HG03135 (cell line): Measurements from ENCODE around the gene NEK7.
"Not testable (repeated sequence)": the region's sequence is repeated elsewhere in the genome, so short reads cannot be mapped to it uniquely, and the experiment has no call there.

Experiments used
- ATAC-seq: cut with Tn5 transposase; IDR thresholded peaks from one replicate; pipeline ENCODE4 v1.9.1; 2021; ENCODE audit warnings: mild to moderate bottlenecking, moderate library complexity; ENCODE audit not compliant: unreplicated experiment

Gene NEK7

DNA sequence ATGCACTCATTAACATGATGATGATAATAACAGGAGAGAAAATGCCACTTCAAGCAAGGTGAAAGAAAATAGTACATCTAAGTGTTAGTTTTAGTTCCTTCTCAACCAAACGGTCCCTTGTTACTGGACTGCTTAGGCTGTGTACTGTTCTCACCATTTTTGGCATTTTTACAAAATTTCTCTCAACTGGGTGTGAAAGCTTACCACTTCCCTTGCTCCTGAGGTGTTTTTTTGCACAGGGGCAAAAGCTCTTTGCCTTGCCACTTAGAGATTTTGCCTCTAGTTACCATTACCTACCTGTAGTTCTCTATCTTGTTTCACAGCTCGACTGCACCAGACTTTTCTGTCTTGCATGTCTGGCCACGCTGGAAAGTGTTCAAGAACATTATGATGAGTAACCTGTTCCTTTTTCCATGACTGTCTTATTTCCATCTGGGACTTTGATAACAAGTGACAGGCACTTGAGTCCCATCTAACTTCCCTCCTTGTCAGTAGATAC is 10.7 kb downstream of the NEK7 start:
- peak; percentile 44 for ATAC-seq

DNA sequence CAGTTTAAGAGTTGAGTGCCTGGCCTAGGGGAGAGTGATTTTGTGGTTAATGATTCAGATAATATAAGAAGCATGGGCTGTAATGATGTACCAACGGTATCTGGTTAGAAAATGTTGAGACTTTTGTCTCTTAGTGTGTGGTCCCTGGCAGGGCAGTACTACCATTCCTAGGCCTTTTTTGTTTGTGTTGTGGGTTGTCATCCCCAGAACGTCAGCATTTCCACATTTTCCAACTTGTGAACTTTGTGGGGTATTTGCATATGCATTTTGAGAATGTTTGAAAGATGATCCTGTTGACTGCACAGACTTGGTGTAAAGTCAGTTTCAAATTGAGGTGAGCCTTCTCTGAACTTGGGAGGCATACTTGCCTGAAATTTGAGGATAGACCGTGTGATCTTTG is 11.4 kb downstream of the NEK7 start:
- ATAC-seq, result no peak

DNA sequence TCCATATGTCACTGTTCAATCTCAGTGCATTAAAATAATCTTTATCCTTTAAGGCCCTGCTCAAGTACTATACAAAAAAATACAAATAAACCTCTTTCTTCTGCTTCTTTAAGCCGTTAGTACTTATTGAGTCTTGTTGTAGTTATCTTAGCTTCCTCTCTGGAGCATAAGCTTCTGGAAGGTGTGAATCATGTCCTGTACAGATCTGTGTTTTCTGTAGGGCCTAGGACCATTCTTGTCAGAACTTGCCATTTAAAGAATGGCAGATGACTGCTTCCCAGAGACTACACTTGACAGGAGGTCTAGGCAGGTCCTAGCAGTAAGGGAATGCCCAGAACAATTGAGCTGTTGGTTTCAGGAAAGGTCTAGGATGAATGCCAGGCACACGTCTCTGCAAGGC is 12.9 kb downstream of the NEK7 start:
- ATAC-seq, result no peak

DNA sequence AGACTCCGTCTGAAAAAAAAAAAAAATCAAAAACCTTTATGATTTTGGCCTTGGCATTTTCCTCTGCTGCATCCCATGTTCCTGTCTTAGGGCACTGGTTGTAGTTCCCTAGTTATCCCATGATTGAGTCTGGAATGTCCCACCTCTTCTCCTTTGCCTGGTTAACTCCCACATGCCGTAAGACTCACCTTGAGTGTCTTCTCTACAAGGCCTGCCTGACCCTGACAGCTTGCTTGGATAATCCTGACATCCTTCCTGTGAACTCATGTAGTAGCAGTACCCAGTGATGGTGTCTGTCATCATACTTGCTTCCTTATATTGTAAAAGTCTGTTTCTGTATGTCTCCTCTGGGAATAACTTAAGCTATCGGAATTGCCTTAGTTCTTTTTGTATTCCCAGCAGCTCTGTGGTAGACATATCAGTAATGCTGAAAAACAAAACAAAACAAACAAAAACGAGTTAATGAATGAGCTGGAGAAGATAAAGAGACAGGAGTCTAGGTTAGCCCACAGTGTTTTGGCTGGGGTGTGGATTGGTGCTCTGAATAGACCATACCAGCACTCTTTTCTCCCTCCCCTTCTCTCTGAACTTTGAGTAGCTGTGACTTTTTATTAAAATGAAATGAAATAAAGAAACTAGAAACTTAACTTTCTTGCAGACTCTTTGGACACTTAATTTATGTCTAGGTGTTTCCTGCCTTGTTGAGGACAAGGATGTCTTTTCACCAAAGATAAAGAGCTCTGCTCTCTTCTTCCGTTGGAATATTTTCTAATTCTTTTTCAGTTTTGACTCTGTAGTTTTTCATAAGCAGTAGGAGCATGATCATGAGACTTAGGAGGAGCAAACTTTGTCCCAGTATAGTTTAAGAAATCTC is 15.1 kb downstream of the NEK7 start:
- no peak for ATAC-seq

DNA sequence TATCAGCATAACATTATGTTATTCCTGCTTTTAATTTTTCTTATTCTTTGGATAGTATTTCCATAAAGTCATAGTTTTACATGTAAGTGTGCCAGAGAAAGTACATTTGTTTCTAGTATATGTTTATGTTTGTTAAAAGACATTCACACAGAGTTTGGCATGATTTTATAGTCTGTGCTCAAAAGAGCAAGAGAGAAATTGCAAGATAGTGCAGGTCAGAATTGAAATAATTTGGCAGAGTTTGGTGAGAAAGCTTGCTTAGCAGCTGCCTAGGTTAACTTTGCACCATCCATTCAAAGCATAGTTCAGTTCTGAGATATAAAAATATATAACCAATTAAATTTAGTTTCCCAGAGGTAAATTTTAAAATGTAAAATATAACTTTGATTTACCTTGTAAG is 17.0 kb downstream of the NEK7 start:
- ATAC-seq, result no peak

DNA sequence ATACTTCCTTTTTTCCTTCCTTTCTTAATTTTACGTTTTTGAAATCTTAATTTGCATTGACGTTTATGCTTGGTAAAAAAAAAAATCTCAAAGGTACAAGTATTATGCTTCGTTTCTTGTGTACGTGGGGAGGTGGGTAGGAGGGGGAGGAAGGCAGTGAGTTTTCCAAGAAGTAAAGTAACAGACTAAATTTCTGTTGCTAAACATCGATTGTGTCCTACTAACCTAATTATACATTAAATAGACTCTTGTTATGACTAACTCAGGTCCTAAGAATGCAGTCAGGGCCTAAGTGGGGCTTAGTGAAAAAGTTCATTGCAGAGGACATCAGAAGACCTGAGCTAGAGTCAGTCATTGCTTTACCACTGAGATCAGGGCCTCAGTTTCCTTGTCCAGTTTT is 17.5 kb downstream of the NEK7 start:
- peak; percentile 44 for ATAC-seq

DNA sequence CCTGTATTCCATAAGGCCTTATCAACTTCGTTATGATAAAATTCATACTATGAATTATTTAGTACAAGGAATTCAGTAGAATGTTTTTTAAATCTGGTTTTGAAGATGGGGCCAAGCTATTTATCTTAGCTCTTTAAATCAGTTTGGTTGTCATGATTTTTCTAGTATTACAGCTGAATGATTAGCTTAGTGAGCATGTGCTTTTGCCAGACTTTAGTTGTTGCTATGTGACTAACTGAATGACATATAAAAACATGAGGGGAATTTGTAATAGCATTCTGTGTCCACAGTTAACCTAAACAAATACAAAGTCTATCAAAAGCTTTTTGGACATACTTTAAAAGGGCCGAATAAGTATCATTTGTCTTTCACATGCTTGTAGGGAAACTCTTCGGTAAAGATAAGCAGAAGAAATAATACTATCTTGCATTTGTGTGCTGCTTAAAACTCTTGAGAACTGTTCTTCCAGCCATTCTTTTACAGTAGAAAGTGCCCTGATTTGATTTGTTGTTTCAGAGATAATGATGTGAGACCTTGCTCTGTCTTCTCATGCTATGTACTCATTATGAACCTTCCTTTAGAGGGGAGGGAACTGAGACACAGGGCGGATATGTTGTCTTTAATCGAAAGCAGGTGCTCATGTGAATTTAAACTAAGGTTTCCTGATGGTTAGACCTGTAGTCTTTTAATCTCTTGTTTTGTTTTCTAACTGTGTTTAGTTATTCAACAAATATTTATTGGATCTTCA is 18.8 kb downstream of the NEK7 start:
- peak; percentile 91 for ATAC-seq

DNA sequence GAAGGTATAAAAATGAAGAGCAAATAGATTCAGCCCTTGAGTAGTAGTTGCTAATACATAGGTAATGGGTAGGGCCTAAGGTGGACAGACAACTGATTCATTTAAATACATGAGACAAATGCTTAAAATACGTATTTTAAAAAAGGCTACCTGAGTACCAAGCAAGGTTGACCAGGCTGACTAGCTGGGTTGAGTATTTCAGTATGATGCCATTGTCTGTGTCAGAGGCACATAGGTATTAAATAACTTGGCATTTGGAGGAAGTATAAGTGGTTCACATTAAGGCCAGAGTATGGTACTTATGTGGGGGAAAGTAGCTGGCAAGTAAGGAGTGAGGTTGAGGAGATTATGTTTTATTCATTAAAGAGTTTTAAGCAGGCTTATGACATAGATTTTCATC is 19.4 kb downstream of the NEK7 start:
- peak; percentile 8 for ATAC-seq

DNA sequence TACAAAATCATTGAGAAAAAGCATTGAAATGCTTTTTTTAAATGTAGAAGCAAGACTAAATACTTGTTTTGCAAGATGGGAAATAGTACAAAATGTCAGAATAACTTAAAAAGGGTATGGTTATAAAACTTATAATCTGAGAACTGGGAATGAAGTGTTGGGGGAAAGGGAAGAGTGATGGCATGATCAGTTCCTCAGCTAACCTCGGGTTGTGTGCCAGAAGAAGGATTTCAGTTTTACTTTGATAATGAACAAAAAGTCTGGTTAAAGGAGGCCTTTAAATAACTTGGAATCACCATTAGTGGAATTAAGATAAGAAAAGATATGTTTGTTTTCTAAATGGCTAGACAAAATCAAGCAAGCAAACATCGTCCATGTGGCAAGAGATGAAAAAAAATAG is 20.7 kb downstream of the NEK7 start:
- ATAC-seq, result no peak

DNA sequence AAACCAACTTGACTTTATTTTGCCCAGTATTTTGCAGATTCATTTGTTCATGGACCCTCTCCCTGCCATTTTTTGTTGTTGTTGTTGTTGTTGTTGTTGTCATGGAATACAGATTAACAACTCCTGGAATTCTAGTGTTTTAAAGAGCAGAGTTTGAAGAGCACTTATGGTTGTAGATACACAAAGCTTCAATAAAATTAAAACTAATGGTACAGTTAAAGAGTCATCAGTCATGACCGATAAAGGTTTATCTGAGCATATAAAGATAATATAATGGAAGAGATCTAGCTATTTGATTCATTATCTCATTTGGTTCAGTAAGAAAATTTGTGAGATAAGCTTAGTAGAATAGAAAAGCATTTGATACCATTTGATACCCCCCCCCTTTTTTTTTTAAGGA is 21.8 kb downstream of the NEK7 start:
- ATAC-seq, result no peak

DNA sequence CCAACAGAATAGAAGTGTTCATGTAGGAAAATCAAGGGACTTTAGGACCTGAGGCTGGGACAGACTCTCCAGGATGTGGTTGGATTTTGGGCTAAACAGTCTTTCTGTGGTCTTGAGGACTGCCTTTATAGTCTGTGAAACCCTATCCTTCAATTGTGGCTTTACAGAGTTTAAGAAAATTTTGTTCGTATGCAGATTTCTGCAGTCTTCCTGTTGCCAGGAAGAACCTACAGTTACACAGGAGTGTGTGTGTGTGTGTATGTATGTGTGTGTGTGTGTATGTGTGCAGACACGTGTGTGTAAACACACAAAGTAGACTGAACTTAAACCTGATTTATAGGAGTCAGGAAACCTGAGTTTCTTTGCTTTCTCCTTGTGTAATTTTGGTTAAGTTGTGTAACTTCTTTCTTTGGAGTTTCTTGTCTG is 22.8 kb downstream of the NEK7 start:
- ATAC-seq, result no peak

DNA sequence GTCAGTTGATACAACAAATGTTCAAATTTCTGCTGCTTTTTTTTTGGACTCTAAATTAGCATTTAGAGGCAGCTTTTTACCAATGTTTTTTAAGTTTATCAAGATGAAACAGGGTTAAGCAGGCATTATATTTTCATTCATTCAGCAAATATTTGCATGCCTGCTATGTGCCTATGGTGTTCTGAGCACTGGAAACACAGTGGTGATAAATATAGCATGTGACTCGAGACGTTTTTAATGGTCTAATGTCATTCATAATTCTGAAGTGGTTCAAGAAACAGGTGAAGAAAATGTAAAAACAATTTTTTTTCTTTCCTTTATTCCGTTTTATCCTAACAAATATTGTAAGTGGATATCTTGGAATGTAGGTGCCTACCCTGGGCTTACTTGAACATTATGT is 26.8 kb downstream of the NEK7 start:
- no peak for ATAC-seq

DNA sequence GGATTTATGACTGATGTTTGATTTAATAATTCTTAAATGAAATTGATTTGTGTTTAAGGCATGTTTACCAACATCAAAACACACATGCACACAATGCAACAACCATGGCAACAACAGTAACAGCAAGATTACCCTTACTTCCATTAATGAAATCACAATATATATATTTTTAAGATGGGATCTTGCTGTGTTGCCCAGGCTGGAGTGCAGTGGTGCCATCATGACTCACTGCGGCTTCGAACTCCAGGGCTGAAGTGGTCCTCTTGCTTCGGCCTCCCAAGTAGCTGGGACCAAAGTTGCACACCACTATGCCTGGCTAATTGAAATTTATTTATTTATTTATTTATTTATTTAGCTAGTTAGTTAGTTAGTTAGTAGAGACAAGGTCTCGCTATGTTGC is 27.7 kb downstream of the NEK7 start:
- ATAC-seq, result no peak

DNA sequence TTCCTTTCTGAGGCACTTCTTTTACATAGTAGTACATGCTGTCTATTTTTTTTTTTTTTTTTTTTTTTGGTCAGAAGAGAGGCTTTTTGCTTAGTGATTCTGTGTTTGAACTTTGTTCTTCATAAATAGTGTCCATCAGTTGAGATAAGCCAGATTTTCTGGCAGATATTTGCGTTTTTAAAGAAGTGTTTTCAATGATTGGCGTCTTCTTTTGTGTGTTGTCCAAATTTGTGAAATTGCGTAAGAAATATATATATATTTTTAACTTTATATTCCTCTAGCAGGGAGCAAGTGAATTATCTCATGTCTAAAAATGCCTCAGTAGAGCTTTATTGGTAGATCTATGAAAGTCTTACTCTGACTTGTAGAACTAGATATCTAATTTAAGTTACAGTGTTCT is 28.3 kb downstream of the NEK7 start:
- no peak for ATAC-seq

DNA sequence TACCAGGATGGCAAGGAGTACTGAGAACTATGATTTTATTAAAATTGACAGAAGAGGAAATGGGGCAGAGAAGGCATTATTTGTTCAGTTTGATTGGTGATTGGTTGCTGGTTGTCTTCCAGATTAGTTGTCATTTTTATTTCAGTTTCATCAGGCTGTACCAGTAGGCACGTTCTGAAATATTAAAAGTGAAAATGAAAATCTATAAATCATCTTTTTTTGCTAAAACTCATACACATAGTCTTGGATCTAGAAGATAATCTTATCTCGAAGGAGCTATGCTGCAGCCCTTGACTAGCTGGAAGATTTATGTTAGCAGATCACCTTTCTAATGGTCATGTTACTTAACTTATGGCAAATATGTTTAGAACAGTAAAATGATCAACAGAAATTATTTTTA is 29.0 kb downstream of the NEK7 start:
- peak; percentile 53 for ATAC-seq

DNA sequence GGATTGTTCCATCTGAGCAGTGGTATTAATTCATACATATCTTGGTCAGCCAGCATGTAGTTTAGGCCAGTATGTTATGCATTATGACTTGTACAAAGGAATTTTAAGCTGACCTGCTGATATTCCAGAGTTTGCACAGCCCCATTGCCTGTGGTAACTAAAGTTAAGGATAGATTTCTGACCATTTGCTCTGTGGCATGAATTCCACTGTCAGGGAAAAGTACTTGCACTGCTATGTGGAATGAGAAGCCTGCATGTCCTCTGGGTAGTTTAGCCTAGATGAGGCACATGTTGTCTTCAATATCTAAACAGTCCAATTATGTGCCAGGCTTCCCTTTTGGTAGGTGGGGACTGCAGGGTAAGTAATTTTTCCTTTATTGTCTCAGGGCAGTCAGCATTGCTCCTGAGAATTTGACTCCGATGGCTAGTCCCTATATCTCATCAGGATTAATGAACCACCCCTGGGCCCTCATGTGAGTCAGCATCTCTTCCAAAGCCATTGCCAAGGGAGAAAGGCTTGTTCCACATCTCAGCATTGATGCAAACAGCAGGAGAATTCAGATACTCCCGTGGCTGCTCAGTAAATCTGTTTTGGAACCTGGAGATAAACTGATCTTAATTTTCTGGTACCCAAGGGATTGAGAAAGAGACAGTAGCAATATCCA is 30.2 kb downstream of the NEK7 start:
- no peak for ATAC-seq

DNA sequence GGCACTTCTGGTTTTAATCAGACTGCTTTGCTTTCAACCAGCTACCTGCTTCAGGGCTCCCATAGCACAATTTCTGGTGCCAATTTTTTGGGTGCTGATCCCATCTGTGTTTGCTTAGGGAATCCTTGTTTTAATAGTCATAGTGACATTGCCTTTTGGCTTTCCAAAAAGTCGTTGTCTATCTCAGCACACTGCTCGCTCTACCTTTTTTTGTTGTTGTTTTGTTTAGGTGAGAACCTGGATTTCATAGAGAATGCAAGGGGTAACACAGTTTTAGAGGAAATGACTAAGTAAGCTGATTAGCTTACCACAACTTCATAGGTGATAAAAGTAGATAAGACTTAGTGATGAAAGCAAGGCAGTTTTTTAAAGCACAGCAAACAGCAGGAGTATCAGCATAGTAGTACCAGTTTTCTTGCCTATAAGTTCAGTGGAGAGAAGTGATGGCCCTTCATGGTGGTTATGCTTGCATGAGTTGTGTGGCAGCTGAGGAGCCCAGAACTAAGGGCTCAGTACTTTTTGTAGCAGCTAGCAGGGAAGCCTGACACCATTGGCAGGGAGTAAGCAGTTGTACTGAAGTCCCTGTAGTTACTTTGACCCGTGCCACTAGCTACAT is 31.3 kb downstream of the NEK7 start:
- ATAC-seq, result no peak

DNA sequence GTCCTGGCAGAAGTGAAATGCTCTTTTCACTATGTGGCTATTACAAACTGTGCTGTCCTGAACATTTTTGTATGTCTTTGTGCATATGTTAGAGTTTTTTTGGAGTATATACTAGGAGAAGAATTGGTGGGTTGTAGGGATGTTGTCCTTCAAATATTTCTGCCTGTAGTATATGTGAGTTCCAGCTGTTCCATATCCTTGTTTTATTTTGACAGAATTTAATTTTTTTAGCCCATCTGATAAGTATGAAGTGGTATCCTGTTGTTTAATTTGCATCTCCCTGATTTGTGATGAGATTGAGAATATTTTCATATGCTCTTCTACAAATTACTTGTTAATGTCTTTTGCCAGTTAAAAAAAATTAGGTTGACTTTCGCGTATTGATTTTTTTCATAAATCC is 34.3 kb downstream of the NEK7 start:
- no peak for ATAC-seq

DNA sequence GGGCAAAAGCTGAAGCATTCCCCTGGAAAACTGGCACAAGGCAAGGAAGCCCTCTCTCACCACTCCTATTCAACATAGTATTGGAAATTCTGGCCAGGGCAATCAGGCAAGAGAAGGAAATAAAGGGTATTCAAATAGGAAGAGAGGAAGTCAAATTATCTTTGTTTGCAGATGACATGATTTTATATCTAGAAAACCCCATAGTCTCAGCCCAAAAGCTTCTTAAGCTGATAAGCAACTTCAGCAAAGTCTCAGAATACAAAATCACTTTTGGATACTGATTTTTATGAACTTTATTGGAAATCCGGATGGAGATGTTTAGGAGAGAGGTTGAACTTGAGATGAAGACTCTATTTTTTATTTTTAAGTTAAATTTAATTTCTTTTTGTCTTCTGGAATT is 37.1 kb downstream of the NEK7 start:
- not testable (repeated sequence) for ATAC-seq

DNA sequence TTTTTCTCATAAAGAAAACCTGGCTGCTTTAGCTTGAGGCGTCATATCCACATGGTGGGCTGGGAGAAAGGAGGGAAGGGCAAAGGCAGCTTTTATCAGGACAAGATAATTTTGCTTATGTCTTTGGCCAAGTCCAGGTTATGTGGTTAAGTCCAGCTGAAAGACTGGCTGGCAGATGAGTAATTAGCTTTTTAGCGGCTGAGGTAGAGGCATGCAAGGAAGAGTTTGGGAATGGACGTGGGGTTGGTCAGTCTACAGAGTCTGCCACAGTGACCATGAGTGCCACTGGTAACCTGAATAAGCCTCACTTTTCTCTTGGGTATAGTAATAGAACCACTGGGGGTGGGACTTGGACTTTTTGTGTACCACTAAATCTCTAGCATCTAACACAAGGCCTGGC is 39.8 kb downstream of the NEK7 start:
- no peak for ATAC-seq

DNA sequence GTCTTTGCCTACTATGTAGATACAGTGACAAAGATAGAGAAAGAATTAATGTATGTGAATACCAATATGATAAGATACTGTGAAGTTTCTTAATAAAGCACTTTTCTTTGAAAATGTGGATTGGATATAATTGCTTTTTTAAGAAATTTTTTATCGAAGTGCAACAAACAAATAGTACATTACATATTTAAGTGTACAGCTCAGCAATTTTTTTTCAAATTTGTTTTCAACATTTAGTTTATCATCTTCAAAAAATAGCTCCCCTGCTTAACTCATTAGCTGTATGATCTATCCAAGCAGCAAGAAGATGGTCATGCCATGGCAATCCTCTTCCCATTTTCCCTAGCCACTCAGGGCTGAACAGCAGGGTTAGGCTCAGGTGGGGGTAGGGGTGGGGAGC is 40.5 kb downstream of the NEK7 start:
- ATAC-seq, result no peak
